ENCODE measurements around the gene SAFB.

Gene SAFB

GRCh38 chr19:5703819-5704818, 81.2 kb downstream of the SAFB start:
- DNase-seq = no peak

- DNase-seq = no peak
These were observed 82.7 kb downstream of the SAFB start for GRCh38 chr19:5705552-5705951.

- no peak for DNase-seq
These were observed 84.1 kb downstream of the SAFB start for GRCh38 chr19:5706876-5707573.

- no peak for DNase-seq
These were observed 85.0 kb downstream of the SAFB start for GRCh38 chr19:5707576-5708575.

- DNase-seq = no peak
These were observed 88.1 kb downstream of the SAFB start for GRCh38 chr19:5711025-5711424.

GRCh38 chr19:5711713-5712161, 88.9 kb downstream of the SAFB start:
- no peak for DNase-seq

- no peak for DNase-seq
These were observed 90.3 kb downstream of the SAFB start for GRCh38 chr19:5713228-5713627.

- no peak for DNase-seq
These were observed 91.9 kb downstream of the SAFB start for GRCh38 chr19:5714816-5715215.

- DNase-seq = no peak
These were observed 94.5 kb downstream of the SAFB start for GRCh38 chr19:5717215-5717935.

Measured in NK-92 treated with Interleukin-12 subunit alpha and Interleukin-12 subunit beta, amount 100 ng/mL, for 24 hours (cell line).